ENCODE data around the gene KCNIP3.

DNA sequence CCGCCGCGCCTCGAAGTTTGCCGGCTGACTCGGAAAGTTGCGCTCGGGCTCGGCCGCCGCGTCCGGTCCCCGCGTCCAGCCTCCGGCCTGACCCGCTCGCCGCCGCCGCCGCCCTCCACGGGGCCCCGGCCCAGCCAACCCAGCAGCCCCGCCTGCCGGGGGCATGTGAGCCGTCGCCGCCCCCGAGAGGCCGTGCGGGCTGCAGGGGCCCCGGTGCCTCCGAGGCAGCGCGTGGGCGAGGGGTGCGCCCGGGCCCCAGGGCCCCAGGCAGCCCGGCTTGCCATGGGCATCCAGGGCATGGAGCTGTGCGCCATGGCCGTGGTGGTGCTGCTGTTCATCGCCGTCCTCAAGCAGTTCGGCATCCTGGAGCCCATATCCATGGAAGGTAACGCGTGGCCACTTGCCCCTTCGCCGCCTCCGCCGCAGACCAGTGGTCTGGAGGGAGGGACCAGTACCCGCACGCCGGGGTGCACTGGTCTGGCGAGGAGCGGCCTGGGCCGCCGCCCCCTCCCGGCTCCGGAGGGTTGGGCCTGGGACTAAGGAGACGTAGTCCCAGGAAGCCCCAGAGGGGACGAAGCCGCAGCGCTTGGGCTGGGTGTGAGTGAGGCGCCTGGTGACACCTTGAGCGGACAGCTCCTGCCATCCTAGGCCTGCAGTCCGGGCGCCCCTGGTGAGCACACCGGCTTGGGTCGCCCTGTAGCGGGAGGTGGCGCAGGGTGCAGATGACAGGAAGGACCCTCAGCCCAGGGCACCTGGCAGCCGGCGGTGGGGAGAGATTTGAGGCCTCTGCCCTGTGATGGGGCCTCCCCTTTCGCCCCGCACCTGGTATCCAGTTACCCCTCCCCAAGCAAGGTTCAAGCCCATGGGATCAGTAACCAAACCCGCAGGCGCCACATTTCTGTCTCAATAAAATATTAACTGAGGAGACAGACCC, 49.9 kb downstream of the KCNIP3 start:
- no peak for TF ChIP-seq FOXK2 (IDR thresholded peaks at IDR 0.05)
- no peak for TF ChIP-seq LEF1 (IDR thresholded peaks at IDR 0.05; ENCODE audit: borderline replicate concordance)
- no peak for TF ChIP-seq SUZ12 (IDR thresholded peaks at IDR 0.05)
- no peak for TF ChIP-seq NFRKB (IDR thresholded peaks at IDR 0.05)
- no peak for TF ChIP-seq L3MBTL2 (conservative IDR thresholded peaks at IDR 0.05)
- TF ChIP-seq, protein P1, sequence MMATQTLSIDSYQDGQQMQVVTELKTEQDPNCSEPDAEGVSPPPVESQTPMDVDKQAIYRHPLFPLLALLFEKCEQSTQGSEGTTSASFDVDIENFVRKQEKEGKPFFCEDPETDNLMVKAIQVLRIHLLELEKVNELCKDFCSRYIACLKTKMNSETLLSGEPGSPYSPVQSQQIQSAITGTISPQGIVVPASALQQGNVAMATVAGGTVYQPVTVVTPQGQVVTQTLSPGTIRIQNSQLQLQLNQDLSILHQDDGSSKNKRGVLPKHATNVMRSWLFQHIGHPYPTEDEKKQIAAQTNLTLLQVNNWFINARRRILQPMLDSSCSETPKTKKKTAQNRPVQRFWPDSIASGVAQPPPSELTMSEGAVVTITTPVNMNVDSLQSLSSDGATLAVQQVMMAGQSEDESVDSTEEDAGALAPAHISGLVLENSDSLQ (IDR thresholded peaks at IDR 0.05): no peak
- no peak for TF ChIP-seq FOXM1 (IDR thresholded peaks at IDR 0.05; ENCODE audit: borderline replicate concordance)
- no peak for TF ChIP-seq SP1 (IDR thresholded peaks at IDR 0.05)
- no peak for TF ChIP-seq TARDBP (IDR thresholded peaks at IDR 0.05)
- no peak for TF ChIP-seq ARNT (IDR thresholded peaks at IDR 0.05)
- TF ChIP-seq ELF4 (IDR thresholded peaks at IDR 0.05): no peak
